RPMI7951 (cell line): ENCODE results near the gene ARHGAP15. TPM values are rescaled to one million over a fixed set of nuclear protein-coding genes. Genes with fewer than 3 reads are reported as not detected.
"Not testable (repeated sequence)": the region's sequence is repeated elsewhere in the genome, so short reads cannot be mapped to it uniquely, and the experiment has no call there.

Experiments used
- DNase-seq: peaks from one replicate; pipeline ENCODE4 v3.0.0-alpha.2; 2012; ENCODE audit warnings: low read depth
- total RNA-seq: library from RNA; depleted of rRNA; stranded (reverse); fragments of >200 nt; shearing (Covaris generic); gene quantifications from 2 replicates; pipeline ENCODE4 v1.2.3, GENCODE V29; 2014

The ARHGAP15 gene
- total RNA-seq, 1 experiment from 2014 or later, result 1.9 TPM

GRCh38 chr2:143526498-143526897 lies 397.3 kb downstream of the ARHGAP15 start:
- DNase-seq, result no peak

GRCh38 chr2:143528021-143528420 lies 398.8 kb downstream of the ARHGAP15 start:
- no peak for DNase-seq

GRCh38 chr2:143529118-143529720 lies 400.0 kb downstream of the ARHGAP15 start:
- no peak for DNase-seq

- DNase-seq, result peak; percentile 43
These were observed 401.5 kb downstream of the ARHGAP15 start for GRCh38 chr2:143530758-143531157.

- no peak for DNase-seq
These were observed 402.8 kb downstream of the ARHGAP15 start for GRCh38 chr2:143532061-143532460.

GRCh38 chr2:143533846-143534245 lies 404.6 kb downstream of the ARHGAP15 start:
- DNase-seq, result no peak

- DNase-seq, result no peak
These were observed 406.6 kb downstream of the ARHGAP15 start for GRCh38 chr2:143535802-143536201.

GRCh38 chr2:143541899-143542298 lies 412.7 kb downstream of the ARHGAP15 start:
- DNase-seq, result not testable (repeated sequence)

GRCh38 chr2:143545059-143545948 lies 416.1 kb downstream of the ARHGAP15 start:
- DNase-seq, result no peak

- DNase-seq, result peak; percentile 20
These were observed 416.7 kb downstream of the ARHGAP15 start for GRCh38 chr2:143545949-143546255.

- DNase-seq, result no peak
These were observed 418.8 kb downstream of the ARHGAP15 start for GRCh38 chr2:143548032-143548431.

GRCh38 chr2:143550500-143550899 lies 421.3 kb downstream of the ARHGAP15 start:
- no peak for DNase-seq

GRCh38 chr2:143551971-143552650 lies 422.9 kb downstream of the ARHGAP15 start:
- DNase-seq, result peak; percentile 25

GRCh38 chr2:143553261-143553660 lies 424.0 kb downstream of the ARHGAP15 start:
- no peak for DNase-seq

- no peak for DNase-seq
These were observed 429.4 kb downstream of the ARHGAP15 start for GRCh38 chr2:143558665-143559064.

GRCh38 chr2:143559147-143559546 lies 429.9 kb downstream of the ARHGAP15 start:
- no peak for DNase-seq

- DNase-seq, result no peak
These were observed 431.5 kb downstream of the ARHGAP15 start for GRCh38 chr2:143560724-143561123.

- no peak for DNase-seq
These were observed 435.2 kb downstream of the ARHGAP15 start for GRCh38 chr2:143564419-143564818.

- DNase-seq, result no peak
These were observed 442.5 kb downstream of the ARHGAP15 start for GRCh38 chr2:143571747-143572146.

- no peak for DNase-seq
These were observed 443.2 kb downstream of the ARHGAP15 start for GRCh38 chr2:143572421-143572820.

GRCh38 chr2:143574069-143574468 lies 444.9 kb downstream of the ARHGAP15 start:
- DNase-seq, result no peak

GRCh38 chr2:143575340-143575739 lies 446.1 kb downstream of the ARHGAP15 start:
- DNase-seq, result peak; percentile 11

- DNase-seq, result no peak
These were observed 448.3 kb downstream of the ARHGAP15 start for GRCh38 chr2:143577489-143577888.
